ENCODE measurements around the gene RALGDS.

RALGDS gene

DNA sequence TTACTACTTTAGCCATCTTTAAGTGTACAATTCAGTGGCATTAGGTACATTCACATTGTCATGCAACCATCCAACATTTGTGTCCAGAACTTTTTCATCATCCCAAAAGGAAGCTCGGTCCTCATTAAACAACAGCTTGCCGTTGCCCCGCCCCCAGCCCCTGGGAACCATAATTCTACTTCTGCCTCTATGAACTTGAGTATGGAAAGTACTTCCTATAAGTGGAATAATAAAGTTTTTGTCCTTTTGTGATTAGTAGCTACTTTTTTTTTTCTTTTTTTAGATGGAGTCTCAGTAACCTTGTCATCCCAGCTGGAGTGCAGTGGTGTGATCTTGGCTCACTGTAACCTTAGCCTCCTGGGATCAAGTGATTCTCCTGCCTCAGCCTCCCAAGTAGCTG lies 37.7 kb upstream of the RALGDS start:
- Mint-ChIP-seq H3K27me3 (no peaks in the 10 kb centered on the region), H3K27ac (no peak overlapping the region), H3K36me3 (ENCODE audit: low read depth) (no peaks in the 10 kb centered on the region), H3K4me1 (ENCODE audit: low read depth) (peaks cover 7% of the 10 kb centered on the region), H3K4me3 (no peak overlapping the region), H3K9me3 (no peaks in the 10 kb centered on the region)
- DNase-seq: no peak

DNA sequence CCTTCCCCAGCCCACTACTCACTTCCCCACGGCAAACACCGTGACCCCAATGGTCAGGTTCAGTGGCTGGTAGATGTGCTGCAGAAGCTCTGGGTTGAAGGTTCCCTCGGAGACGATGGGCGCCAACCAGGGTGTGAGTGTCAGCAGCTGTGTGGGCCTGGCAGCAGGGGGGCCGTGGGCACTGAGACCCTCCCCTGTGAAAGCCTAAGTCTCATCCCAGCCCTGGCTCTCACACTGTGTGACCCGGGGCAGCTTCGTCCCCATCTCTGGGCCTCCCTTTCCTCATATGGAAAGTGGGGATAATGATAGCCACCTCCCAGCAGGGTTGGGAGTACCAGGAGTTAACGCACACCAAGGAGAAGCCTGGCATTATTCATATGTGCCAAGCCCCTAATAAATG lies 34.1 kb upstream of the RALGDS start:
- H3K4me3 Mint-ChIP-seq: no peak overlapping the region
- no peaks in the 10 kb centered on the region for H3K36me3 Mint-ChIP-seq (ENCODE audit: low read depth)
- no peaks in the 10 kb centered on the region for H3K9me3 Mint-ChIP-seq
- H3K4me1 Mint-ChIP-seq (ENCODE audit: low read depth): peaks cover 1% of the 10 kb centered on the region
- no peak for DNase-seq
- H3K27me3 Mint-ChIP-seq: no peaks in the 10 kb centered on the region
- no peak overlapping the region for H3K27ac Mint-ChIP-seq

DNA sequence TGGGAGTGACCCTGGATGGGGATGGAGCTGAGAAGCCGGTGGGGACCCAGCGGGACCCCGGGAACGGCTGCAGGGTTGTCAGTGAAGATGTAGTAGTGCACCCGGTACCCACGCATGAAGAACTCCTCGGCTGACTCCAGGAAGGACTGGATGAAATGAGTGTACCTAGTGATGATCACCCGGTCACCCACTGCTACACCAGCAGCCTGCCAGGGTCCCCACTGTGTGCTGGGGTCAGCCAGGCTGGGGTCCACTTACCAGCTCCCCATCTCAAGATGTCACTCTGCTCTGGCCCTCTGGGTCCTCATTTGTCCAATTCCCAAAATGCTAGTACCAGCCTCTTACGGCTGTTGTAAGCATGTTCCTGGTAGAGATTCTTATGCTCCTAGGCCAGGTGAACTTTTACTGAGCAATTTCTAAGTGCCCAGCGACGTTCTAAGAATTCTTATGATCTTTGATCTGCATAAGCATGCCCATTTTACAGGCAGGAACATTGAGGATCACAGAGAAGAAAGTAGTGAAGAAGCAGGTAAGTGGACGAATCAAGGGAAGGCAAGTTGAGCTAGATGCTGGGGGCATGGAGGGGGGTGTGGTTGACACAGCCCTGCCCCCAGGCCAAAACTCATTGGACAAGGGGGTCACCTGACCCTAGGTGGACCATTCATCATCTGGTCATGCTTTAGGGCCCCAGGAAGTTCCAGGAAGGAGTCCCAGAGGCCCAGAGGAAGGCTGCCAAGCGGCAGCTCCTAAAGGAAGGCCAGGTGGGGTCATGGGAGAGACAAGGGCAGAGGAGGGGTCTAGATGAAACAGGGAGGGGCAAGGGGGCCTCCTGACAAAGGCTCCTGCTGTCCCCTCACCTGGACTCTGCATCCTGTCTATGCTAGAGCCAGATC lies 33.3 kb upstream of the RALGDS start:
- Mint-ChIP-seq H3K4me3 (no peak overlapping the region), H3K27me3 (no peaks in the 10 kb centered on the region), H3K36me3 (ENCODE audit: low read depth) (no peaks in the 10 kb centered on the region), H3K4me1 (ENCODE audit: low read depth) (peaks cover 5% of the 10 kb centered on the region), H3K9me3 (no peaks in the 10 kb centered on the region), H3K27ac (no peak overlapping the region)
- no peak for DNase-seq

DNA sequence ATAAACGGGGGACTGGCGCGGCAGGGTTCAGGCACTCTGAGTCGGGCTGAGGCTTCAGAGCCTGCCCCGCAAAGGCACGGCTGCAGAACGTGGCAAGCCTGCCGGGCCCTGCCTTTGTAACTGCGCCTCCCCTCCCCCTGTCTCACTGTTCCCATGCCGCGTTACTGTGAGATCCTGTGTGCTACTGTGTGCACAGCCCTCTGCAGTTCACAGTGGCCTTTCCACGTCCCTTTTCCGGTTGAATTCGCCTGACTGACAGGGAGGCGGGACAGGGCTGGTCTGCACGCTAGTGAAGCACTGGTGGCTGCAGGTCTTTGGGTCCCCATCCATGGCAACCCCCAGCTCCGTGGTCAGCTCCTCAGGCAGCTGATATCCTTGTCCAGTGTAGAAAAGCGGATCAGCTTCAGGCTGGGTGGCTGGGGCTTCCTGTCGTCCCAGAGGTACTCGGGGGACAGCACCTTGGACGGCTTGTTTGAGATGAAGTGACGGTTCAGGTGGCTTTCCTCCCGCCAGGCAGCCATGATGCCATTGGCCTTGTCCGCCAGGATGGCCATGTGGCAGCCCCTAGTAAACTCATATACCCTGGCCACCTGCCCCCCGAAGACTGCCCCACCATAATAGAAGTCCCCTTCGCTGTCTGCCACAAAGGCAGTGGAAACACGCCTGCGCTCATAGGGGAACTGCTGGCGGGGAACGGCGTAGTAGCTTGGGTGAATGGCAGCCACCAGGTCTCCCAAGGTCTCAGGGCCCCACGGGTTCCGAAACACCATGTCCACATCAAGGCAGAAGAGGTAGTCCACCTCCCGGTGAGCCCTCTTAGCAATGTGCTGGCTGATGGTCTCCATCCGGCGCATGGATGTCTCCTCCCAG lies 32.4 kb upstream of the RALGDS start:
- H3K27me3 Mint-ChIP-seq: no peaks in the 10 kb centered on the region
- no peaks in the 10 kb centered on the region for H3K9me3 Mint-ChIP-seq

DNA sequence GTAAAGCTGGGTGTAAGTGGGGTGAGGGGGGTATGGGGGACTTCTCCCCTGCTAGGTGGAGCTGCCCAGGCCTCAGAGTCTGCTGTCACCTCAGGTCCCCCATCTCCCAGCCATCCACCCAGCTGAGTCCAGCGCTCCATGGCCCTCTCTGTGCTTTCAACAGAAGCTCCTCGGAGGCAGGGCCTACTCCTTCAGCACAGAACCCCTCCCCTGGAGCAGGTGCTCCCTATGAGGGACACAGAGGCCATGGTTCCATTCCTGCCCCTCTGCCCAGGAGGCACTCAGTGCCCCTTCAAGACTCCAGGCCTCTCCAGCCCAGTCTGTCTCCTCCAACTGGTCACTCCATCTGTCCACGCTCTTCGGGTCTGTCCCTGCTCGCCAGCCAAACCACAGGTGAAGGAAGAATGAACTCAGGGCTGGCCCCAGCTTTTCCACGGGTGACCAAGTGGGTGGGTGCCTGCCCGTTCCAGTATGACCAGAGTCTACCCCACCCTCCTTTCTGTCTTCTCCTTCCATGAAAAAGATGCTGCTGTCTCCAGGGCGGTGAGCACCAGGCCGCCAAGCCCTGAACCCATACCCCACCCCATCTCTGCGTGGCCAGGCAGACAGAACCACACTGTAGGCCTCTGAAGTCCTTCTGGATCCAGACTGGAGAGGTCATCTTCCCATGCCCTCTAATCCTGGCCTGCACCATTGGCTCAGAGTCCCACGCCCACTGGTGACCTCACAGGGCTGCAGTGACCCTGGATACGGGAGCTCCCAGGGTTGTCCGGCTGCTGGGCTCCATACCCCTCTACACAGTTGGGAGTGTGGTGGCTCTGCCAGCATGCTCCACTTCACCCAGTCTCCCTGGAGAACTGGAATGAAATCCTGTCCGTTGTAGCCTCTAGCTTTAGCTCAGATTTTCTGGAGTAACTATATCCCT lies 30.8 kb upstream of the RALGDS start:
- Mint-ChIP-seq H3K9me3 (no peaks in the 10 kb centered on the region), H3K27me3 (no peaks in the 10 kb centered on the region), H3K27ac (no peak overlapping the region), H3K4me3 (no peak overlapping the region), H3K4me1 (ENCODE audit: low read depth) (peaks cover 19% of the 10 kb centered on the region), H3K36me3 (ENCODE audit: low read depth) (peaks cover 14% of the 10 kb centered on the region)
- no peak for DNase-seq

More for the DNA sequence above, 32.4 kb upstream of the RALGDS start:
- Mint-ChIP-seq H3K36me3 (ENCODE audit: low read depth) (peaks cover 1% of the 10 kb centered on the region), H3K4me3 (no peak overlapping the region), H3K4me1 (ENCODE audit: low read depth) (peaks cover 5% of the 10 kb centered on the region), H3K27ac (no peak overlapping the region)
- no peak for DNase-seq

DNA sequence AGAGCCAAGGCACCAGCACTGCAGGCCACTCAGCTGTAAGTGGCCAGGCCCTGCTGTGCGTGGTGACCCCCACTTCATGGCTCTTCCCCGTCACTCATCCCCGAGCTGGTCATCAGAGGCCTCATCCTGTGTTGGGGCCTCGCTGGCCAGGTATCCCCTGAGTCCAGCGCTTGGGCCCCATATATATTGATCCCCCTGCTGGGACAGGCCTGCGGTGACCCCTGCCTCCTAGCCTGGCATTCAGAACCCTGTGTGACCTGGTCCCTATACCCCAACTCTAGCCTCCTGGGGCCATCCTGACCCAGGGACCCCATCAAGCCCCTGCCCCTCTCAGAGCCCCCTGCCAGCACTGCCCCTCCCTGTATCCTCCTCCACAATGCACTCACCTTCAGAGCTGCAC lies 30.0 kb upstream of the RALGDS start:
- no peaks in the 10 kb centered on the region for H3K9me3 Mint-ChIP-seq
- peak overlapping the region; percentile 22 for H3K27ac Mint-ChIP-seq
- peak overlapping the region; percentile 20 for H3K4me3 Mint-ChIP-seq

DNA sequence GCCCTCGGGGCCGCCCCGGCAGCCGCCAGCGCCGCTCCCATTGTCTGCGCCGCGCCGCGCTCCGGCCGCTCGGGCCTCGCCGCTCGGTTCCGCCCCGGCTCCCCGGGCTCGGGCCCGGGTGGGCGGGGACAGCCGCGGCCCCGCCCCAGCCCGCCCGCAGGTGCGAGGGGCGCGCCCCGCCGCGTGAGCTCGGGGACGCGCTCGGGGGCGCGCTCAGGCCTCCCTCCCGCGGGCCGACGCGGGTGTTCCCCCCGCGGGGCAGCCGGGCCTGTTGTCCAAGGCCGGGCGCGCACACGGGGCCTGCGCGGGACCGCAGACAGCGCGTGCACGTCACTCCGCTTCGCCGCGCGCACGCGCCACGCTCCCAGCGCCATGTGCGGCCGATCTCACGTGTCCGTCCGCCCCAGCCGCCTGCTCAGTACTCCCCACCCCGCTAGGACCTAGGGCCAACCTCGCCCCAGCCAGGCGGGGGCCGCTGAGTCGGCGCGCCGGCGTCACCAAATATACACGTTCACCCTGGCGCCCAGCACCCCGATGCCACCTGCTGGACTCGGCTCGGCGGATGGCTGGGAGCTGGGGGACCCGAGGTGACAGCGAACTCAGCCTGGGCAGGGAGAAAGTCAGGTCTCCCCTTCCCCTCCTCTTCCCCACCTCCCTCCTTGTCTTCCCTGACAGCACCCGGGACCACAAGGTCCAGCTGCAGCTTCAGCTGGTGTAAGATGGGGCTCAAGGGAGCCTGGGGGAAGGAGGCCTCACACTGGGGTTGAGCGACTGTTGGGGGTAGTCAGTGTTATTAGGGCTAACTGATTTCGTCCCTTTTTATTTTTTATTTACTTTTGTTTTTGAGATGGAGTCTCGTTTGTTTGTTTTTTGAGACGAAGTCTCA lies 28.3 kb upstream of the RALGDS start:
- H3K9me3 Mint-ChIP-seq: no peaks in the 10 kb centered on the region
- peak overlapping the region; percentile 74 for H3K4me3 Mint-ChIP-seq
- peaks cover 27% of the 10 kb centered on the region for H3K36me3 Mint-ChIP-seq (ENCODE audit: low read depth)
- peaks cover 42% of the 10 kb centered on the region for H3K4me1 Mint-ChIP-seq (ENCODE audit: low read depth)
- H3K27ac Mint-ChIP-seq: peak overlapping the region; percentile 90
- peak; percentile 91 for DNase-seq
- H3K27me3 Mint-ChIP-seq: no peaks in the 10 kb centered on the region

More for the DNA sequence above, 30.0 kb upstream of the RALGDS start:
- H3K4me1 Mint-ChIP-seq (ENCODE audit: low read depth): peaks cover 26% of the 10 kb centered on the region
- no peaks in the 10 kb centered on the region for H3K27me3 Mint-ChIP-seq
- DNase-seq: no peak
- H3K36me3 Mint-ChIP-seq (ENCODE audit: low read depth): peaks cover 20% of the 10 kb centered on the region

DNA sequence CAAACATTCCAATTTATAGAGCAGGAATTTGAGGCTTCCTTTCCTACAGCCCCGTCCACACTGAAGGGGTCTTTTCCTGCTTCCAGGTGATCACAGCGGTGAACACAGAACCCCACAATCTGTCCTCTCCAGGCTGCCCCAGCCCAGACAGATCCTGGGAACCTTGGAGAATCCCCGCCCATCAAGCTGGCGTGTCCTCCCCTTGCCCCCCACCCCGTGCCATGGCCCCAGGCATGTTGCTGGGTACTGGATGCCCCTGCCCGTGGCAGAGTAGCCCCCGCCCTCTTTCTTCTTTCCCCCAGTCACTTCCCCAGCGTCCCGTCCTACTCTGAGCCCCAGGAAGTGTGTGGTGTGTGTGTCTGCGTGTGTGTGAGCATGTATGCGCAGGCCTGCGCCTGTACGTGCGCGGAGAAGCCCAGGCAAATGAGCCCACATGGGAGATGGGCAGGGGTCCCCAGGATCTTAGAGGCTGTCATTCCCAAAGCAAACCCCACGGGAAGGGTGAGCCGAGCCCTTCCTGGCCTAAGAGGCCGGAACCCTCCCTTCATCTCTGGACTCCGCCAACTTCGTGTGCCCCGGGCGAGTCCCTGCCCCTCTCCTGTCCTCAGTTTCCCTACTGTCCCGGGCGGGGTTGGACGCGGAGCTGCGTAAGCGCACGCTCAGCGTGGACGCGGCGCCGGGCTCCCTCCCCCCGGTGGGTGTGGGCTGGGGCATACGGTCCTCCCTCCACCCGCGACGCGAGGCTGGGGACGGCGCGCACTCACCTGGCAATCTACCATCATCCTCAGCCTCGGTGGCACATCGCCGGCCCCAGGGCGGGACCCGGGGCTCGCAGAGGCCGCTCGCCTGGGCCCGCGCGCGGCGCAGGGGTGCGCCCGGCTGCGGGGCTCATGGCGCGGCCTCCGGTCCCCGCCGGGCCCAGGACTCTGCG lies 27.4 kb upstream of the RALGDS start:
- H3K36me3 Mint-ChIP-seq (ENCODE audit: low read depth): peaks cover 31% of the 10 kb centered on the region
- H3K9me3 Mint-ChIP-seq: no peaks in the 10 kb centered on the region
- peaks cover 49% of the 10 kb centered on the region for H3K4me1 Mint-ChIP-seq (ENCODE audit: low read depth)
- peak; percentile 73 for DNase-seq
- peak overlapping the region; percentile 93 for H3K4me3 Mint-ChIP-seq
- peak overlapping the region; percentile 95 for H3K27ac Mint-ChIP-seq
- no peaks in the 10 kb centered on the region for H3K27me3 Mint-ChIP-seq

DNA sequence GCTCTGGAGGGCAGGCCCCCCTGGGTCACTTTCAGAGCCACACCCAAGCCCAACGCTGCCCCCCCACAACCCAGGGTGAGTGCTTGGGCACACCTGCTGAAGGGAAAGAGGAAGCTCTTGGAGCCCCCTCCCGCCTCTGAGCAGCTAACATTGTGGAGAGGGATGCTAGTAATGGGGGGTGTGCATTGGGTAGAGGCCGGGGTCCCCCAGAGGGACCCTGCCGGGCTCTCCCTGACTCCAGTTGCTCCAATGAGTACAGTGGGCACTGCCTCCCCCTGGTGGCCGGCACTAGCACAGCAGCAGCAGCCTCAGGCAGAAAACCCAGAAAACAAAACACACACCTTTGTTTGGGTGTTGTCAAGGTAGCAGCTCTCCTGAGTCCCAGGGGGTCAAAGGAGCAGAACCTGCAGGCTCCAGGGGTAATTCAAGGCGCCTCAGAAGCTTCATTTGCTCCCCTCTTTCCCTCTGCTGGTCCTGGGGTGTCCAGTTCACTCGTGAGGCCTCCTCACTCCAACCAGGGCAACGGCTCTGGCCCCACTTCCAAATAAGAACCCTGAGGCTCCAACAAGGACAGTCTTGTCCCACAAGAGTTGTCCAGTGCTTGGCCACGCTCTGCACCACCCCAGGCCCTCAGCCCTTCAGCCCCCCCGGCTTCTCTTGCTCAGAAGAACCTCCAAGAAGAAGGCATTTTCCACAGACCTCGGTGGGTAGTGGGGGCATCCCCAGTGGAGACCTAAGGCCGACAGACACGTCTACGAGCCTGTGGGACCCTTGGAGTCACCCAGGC lies 26.6 kb upstream of the RALGDS start:
- peaks cover 31% of the 10 kb centered on the region for H3K36me3 Mint-ChIP-seq (ENCODE audit: low read depth)

DNA sequence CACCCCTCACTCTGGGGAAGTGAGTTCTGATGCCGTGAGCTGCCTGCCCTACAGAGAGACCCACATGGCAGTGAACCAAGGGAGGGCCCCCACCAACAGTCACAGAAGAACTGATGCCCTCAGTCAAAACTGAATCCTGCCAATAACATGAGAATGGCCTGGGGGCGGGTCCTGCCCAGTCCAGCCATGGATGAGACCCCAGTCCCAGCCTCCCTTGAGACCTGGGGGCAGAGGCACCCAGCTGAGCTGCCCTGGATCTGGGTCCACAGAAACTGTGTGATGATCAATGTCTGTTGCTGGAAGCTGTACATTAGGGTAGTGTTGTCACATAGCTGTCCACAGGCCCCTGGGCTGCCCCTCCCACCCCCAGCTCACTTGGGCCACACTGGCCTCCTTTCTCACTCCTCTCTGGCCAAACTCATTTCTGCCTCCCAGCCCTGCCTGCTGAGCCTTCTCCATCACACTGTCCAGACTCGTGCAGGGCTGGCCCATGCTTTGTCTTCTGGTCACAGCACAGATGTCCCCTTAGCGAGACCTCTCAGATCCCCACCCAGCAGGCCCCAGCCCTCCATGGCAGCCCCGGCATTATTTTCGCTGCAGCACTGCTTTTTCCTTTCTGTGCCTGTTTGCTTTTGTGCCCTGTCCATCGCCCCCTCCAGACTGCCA lies 25.8 kb upstream of the RALGDS start:
- Mint-ChIP-seq H3K36me3 (ENCODE audit: low read depth) (peaks cover 31% of the 10 kb centered on the region), H3K27me3 (no peaks in the 10 kb centered on the region), H3K27ac (peak overlapping the region; percentile 95), H3K4me1 (ENCODE audit: low read depth) (peaks cover 65% of the 10 kb centered on the region), H3K4me3 (peak overlapping the region; percentile 93), H3K9me3 (no peaks in the 10 kb centered on the region)
- no peak for DNase-seq

More for the DNA sequence above, 26.6 kb upstream of the RALGDS start:
- peak overlapping the region; percentile 93 for H3K4me3 Mint-ChIP-seq
- no peaks in the 10 kb centered on the region for H3K27me3 Mint-ChIP-seq
- peak overlapping the region; percentile 95 for H3K27ac Mint-ChIP-seq
- peak; percentile 89 for DNase-seq
- no peaks in the 10 kb centered on the region for H3K9me3 Mint-ChIP-seq
- peaks cover 58% of the 10 kb centered on the region for H3K4me1 Mint-ChIP-seq (ENCODE audit: low read depth)

DNA sequence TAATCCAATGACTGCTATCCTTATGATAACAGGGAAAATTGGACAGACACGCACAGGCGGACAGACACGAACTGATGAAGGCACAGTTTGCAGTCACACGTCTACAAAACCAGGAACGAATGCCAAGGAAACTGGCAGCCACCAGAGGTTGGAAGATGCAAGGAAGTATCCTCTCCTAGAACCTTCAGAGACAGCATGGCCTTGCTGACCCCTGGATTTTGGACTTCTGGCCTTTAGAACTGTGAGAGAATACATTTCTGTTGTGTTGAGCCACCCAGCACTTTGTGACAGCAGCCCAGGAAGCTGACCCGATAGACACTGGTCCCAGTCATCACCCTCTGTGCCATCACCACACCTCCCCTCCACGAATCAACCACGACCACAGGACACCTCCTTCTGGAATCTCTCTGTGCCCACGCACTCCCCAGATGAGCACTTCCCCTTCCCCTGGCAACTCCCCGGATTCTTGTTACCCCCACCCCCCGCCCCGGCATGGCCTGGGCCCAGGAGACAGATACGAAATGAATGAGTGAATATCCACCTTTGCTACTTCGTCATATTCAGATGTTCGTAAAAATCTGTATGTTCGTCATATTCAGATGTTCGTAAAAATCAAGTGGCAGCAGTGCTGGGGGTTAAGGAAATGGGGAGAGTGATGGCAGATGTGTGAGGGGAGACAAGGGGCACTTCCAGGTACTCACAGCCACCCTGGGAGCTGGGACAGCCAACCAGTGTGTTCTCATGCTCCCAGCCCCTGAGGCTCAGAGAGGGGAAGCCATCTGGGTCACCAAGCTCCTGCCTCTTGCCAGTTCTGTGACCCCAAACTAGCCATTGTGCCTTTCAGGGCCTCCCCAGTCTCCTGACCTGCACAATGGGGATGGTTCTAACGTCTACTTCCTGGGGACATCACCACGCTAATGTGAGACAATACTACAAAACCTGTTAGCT lies 24.1 kb upstream of the RALGDS start:
- Mint-ChIP-seq H3K4me1 (ENCODE audit: low read depth) (peaks cover 78% of the 10 kb centered on the region), H3K9me3 (no peaks in the 10 kb centered on the region), H3K27me3 (no peaks in the 10 kb centered on the region), H3K4me3 (peak overlapping the region; percentile 61), H3K27ac (peak overlapping the region; percentile 86), H3K36me3 (ENCODE audit: low read depth) (peaks cover 31% of the 10 kb centered on the region)
- DNase-seq: no peak

All from activated T-cell treated with anti-CD3 and anti-CD28 coated beads, Interleukin-2, amount 50 U/mL, for 24 hours (primary cell).